GM12874 (cell line): ENCODE results near the gene KIT.

Source experiments
- CTCF ChIP-seq: IDR thresholded peaks from 2 replicates; pipeline ENCODE4 v1.5.1; 2011; ENCODE audit warnings: low read depth, mild to moderate bottlenecking, control low read depth, low read length, moderate library complexity; ENCODE audit not compliant: insufficient read depth

The KIT gene

DNA sequence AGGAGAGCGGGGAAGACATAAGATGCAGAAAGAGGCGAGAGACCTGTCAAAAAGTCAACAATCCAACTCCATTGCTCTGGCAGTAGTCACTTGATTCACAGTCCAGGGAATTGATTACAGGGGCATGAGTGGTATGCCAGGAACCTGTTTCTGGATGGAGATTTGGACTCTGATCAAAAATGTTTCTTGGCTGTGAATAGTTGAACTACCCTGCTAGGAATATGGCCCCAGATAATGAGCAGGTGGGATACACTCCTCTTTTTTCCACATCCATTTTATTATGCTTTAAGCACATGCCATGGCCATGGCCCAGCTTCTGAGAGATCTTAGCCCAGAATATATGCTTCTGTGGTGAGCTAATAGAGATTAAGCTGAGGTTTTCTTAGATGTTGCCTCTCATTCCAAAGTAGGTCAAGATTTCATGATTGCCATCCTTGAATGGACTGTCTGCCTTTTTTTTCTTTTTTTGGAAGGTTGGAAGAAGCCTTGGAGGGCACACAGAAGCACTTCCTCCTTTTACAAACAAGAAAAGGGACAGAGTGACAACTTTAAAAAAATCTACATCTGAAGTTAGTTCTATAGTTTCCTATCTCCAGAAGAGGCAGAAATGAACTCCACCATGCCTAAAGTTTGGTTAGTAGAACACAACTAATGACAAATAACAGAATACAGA is 121.9 kb downstream of the KIT start:
- TF ChIP-seq CTCF, result no peak

GRCh38 chr4:54780149-54780495 is 122.4 kb downstream of the KIT start:
- TF ChIP-seq CTCF, result no peak

DNA sequence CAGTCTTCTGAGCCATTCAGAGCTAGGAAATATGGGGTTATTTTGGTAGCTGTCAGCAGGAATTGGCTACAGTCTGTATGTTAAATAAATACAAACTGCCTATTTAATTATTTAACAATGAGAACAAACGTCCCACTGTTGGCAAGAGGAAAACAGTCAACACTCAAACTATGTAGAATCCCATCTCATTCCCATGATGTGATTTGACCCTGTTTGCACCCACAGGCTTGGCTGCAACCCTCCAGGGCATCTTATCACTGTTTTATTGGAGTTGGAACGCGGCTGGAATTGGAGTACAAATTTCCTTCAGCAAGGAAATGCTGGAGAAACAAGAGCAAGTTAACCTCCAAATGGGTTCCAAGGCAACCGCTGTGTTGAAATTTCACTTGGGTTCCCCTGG is 124.0 kb downstream of the KIT start:
- TF ChIP-seq CTCF, result no peak

- no peak for TF ChIP-seq CTCF
These were observed 125.8 kb downstream of the KIT start for GRCh38 chr4:54783402-54784110.

- TF ChIP-seq CTCF, result no peak
These were observed 126.5 kb downstream of the KIT start for GRCh38 chr4:54784161-54784671.
